Mesenchymal stem cell (in vitro differentiated cells and primary cell): ENCODE results near the gene ADAMTSL3.

Experiments
- DNase-seq: peaks from one replicate; pipeline ENCODE4 v3.0.0-alpha.2; 2013
- H2AFZ ChIP-seq: one replicate; pipeline ENCODE4 v1.6.1; 2013; ENCODE audit warnings: low read depth, mild to moderate bottlenecking, control low read depth, inconsistent platforms, low read length, moderate library complexity
- H2AK5ac ChIP-seq: 2 replicates; pipeline ENCODE4 v1.6.1; 2013; ENCODE audit warnings: low read length, moderate library complexity, mild to moderate bottlenecking, inconsistent platforms; ENCODE audit not compliant: severe bottlenecking
- H2BK120ac ChIP-seq: one replicate; pipeline ENCODE4 v1.6.1; 2013; ENCODE audit warnings: low read depth, mild to moderate bottlenecking, inconsistent platforms, low read length, moderate library complexity
- H2BK12ac ChIP-seq, 2 experiments: one replicate each; pipeline ENCODE4 v1.6.1; 2013; ENCODE audit warnings: inconsistent platforms in 2 of 2, low read length in 2 of 2, mild to moderate bottlenecking in 2 of 2, moderate library complexity in 2 of 2, control low read depth in 1 of 2
- H2BK15ac ChIP-seq: one replicate; pipeline ENCODE4 v1.6.1; 2013; ENCODE audit warnings: mild to moderate bottlenecking, low read depth, inconsistent platforms; ENCODE audit not compliant: poor library complexity, severe bottlenecking
- H2BK5ac ChIP-seq: 2 replicates; pipeline ENCODE4 v1.6.1; 2013; ENCODE audit warnings: low read depth, mild to moderate bottlenecking, low read length, control low read depth, inconsistent platforms; ENCODE audit not compliant: poor library complexity, severe bottlenecking
- H3K14ac ChIP-seq, 2 experiments: one replicate each; pipeline ENCODE4 v1.6.1; 2013; ENCODE audit warnings: inconsistent platforms in 2 of 2, low read length in 2 of 2, control low read depth in 1 of 2, mild to moderate bottlenecking in 1 of 2, moderate library complexity in 1 of 2
- H3K18ac ChIP-seq, 2 experiments: one replicate each; pipeline ENCODE4 v1.6.1; 2013; ENCODE audit warnings: inconsistent platforms in 2 of 2, low read length in 2 of 2, control low read depth in 1 of 2, low read depth in 1 of 2, mild to moderate bottlenecking in 1 of 2
- H3K23ac ChIP-seq, 2 experiments: one replicate each; pipeline ENCODE4 v1.6.1; 2013; ENCODE audit warnings: inconsistent platforms in 2 of 2, low read length in 2 of 2, mild to moderate bottlenecking in 2 of 2, moderate library complexity in 2 of 2, control low read depth in 1 of 2
- H3K27ac ChIP-seq: 2 replicates; pipeline ENCODE4 v1.5.1; 2013; ENCODE audit warnings: mild to moderate bottlenecking, moderate library complexity, low read length, control low read depth, inconsistent platforms; ENCODE audit not compliant: poor library complexity, severe bottlenecking
- H3K27me3 ChIP-seq, 2 experiments: 2 replicates each; pipeline versions ENCODE4 v1.6.1 to v1.7.0; 2013; ENCODE audit warnings: low read length in 2 of 2, mild to moderate bottlenecking in 2 of 2, moderate library complexity in 2 of 2, control low read depth in 1 of 2, inconsistent platforms in 1 of 2; ENCODE audit not compliant: control insufficient read depth in 1 of 2, insufficient read depth in 1 of 2
- H3K36me3 ChIP-seq, 2 experiments: 2 replicates each; pipeline versions ENCODE4 v1.6.1 to v1.7.0; 2013; ENCODE audit warnings: low read length in 2 of 2, control low read depth in 1 of 2, inconsistent platforms in 1 of 2, low read depth in 1 of 2, mild to moderate bottlenecking in 1 of 2; ENCODE audit not compliant: insufficient read depth in 2 of 2, control insufficient read depth in 1 of 2
- H3K4ac ChIP-seq, 2 experiments: one replicate each; pipeline ENCODE4 v1.6.1; 2013; ENCODE audit warnings: inconsistent platforms in 2 of 2, low read length in 2 of 2, mild to moderate bottlenecking in 2 of 2, moderate library complexity in 2 of 2, control low read depth in 1 of 2, low read depth in 1 of 2
- H3K4me1 ChIP-seq: 2 replicates; pipeline ENCODE4 v1.6.1; 2013; ENCODE audit warnings: low read depth, low read length, control low read depth; ENCODE audit not compliant: control insufficient read depth, insufficient read depth
- H3K4me2 ChIP-seq: 2 replicates; pipeline ENCODE4 v1.6.1; 2013; ENCODE audit warnings: low read length, mild to moderate bottlenecking, inconsistent platforms; ENCODE audit not compliant: poor library complexity, severe bottlenecking
- H3K4me3 ChIP-seq, 2 experiments: 2 replicates each; pipeline versions ENCODE4 v1.5.1 to v1.7.0; 2013; ENCODE audit warnings: low read length in 2 of 2, mild to moderate bottlenecking in 2 of 2, control low read depth in 1 of 2, low read depth in 1 of 2; ENCODE audit not compliant: insufficient read depth in 1 of 2
- H3K79me1 ChIP-seq: replicated peaks from 2 replicates; pipeline ENCODE4 v1.6.1; 2013; ENCODE audit warnings: mild to moderate bottlenecking, control low read depth, low read length, inconsistent platforms; ENCODE audit not compliant: poor library complexity, severe bottlenecking
- H3K9ac ChIP-seq: 2 replicates; pipeline ENCODE4 v1.7.0; 2013; ENCODE audit warnings: mild to moderate bottlenecking, low read length, moderate library complexity
- H3K9me3 ChIP-seq: 2 replicates; pipeline ENCODE4 v1.7.0; 2013; ENCODE audit warnings: mild to moderate bottlenecking, low read length; ENCODE audit not compliant: control insufficient read depth
- H4K8ac ChIP-seq: one replicate; pipeline ENCODE4 v1.6.1; 2013; ENCODE audit warnings: inconsistent platforms, mild to moderate bottlenecking, low read length, moderate library complexity
- H4K91ac ChIP-seq: one replicate; pipeline ENCODE4 v1.6.1; 2013; ENCODE audit warnings: mild to moderate bottlenecking, low read length, inconsistent platforms
- WGBS: methylation state at CpG from one replicate; pipeline ENCODE4 v1.1.7; 2013; ENCODE audit warnings: mixed read lengths; 5-methylcytosine and 5-hydroxymethylcytosine counted together

Gene ADAMTSL3

GRCh38 chr15:83943849-83944404 lies 290.0 kb downstream of the ADAMTSL3 start:
- H3K14ac ChIP-seq, result no peak overlapping the region
- 71% methylated on average over 2 of the region's 4 CpGs for WGBS
- H2BK120ac ChIP-seq, result no peak overlapping the region
- H3K4me1 ChIP-seq, result no peaks in the 10 kb centered on the region
- H3K4ac ChIP-seq, result no peak overlapping the region
- H2BK15ac ChIP-seq, result no peak overlapping the region
- H2AFZ ChIP-seq, result no peak overlapping the region
- no peak overlapping the region for H2BK5ac ChIP-seq
- H3K27ac ChIP-seq, result no peak overlapping the region
- no peak overlapping the region for H2AK5ac ChIP-seq
- H3K4me2 ChIP-seq, result no peak overlapping the region
- H3K36me3 ChIP-seq, result no peaks in the 10 kb centered on the region
- no peak for DNase-seq
- no peak overlapping the region for H3K9ac ChIP-seq
- no peaks in the 10 kb centered on the region for H3K9me3 ChIP-seq
- no peak overlapping the region for H3K4me3 ChIP-seq
- H4K91ac ChIP-seq, result no peak overlapping the region
- no peak overlapping the region for H3K18ac ChIP-seq
- no peak overlapping the region for H3K23ac ChIP-seq
- H3K79me1 ChIP-seq, result no peaks in the 10 kb centered on the region
- H3K27me3 ChIP-seq, result no peaks in the 10 kb centered on the region
- H2BK12ac ChIP-seq, result no peak overlapping the region
- no peak overlapping the region for H4K8ac ChIP-seq

- no peak overlapping the region for H3K4me2 ChIP-seq
- no peaks in the 10 kb centered on the region for H3K36me3 ChIP-seq
- H3K4me3 ChIP-seq, result no peak overlapping the region
- no peaks in the 10 kb centered on the region for H3K4me1 ChIP-seq
- no peak overlapping the region for H2BK15ac ChIP-seq
- no peak overlapping the region for H2BK120ac ChIP-seq
- H3K79me1 ChIP-seq, result no peaks in the 10 kb centered on the region
- no peak overlapping the region for H3K23ac ChIP-seq
- no peak overlapping the region for H2AK5ac ChIP-seq
- H4K91ac ChIP-seq, result no peak overlapping the region
- H3K27ac ChIP-seq, result no peak overlapping the region
- H2BK12ac ChIP-seq, result no peak overlapping the region
- H2AFZ ChIP-seq, result no peak overlapping the region
- whole genome bisulfite sequencing, result 65% methylated on average over 4 of the region's 4 CpGs
- no peak overlapping the region for H2BK5ac ChIP-seq
- DNase-seq, result no peak
- H3K27me3 ChIP-seq, result no peaks in the 10 kb centered on the region
- H4K8ac ChIP-seq, result no peak overlapping the region
- no peak overlapping the region for H3K18ac ChIP-seq
- no peak overlapping the region for H3K9ac ChIP-seq
- no peak overlapping the region for H3K14ac ChIP-seq
- H3K4ac ChIP-seq, result no peak overlapping the region
- no peaks in the 10 kb centered on the region for H3K9me3 ChIP-seq
Measured at GRCh38 chr15:83947156-83947555, 293.2 kb downstream of the ADAMTSL3 start.

- Histone ChIP-seq H3K9ac (no peak overlapping the region), H3K9me3 (peaks cover 4% of the 10 kb centered on the region), H3K4me3 (no peak overlapping the region), H3K36me3 (no peaks in the 10 kb centered on the region), H3K23ac (no peak overlapping the region), H2AK5ac (no peak overlapping the region), H3K27me3 (no peaks in the 10 kb centered on the region), H3K79me1 (no peaks in the 10 kb centered on the region), H2AFZ (no peak overlapping the region), H3K4me2 (no peak overlapping the region), H2BK120ac (no peak overlapping the region), H3K18ac (no peak overlapping the region), H4K8ac (no peak overlapping the region), H2BK15ac (no peak overlapping the region), H3K14ac (no peak overlapping the region), H2BK5ac (no peak overlapping the region), H4K91ac (no peak overlapping the region), H3K4me1 (no peaks in the 10 kb centered on the region), H3K4ac (no peak overlapping the region), H3K27ac (no peak overlapping the region), H2BK12ac (no peak overlapping the region)
- no peak for DNase-seq
Measured at GRCh38 chr15:83954506-83954905, 300.6 kb downstream of the ADAMTSL3 start.

GRCh38 chr15:83955806-83956265 lies 301.9 kb downstream of the ADAMTSL3 start:
- no peak overlapping the region for H3K4me3 ChIP-seq
- 68% methylated on average over 1 of the region's 1 CpG for WGBS
- peaks cover 4% of the 10 kb centered on the region for H3K9me3 ChIP-seq
- no peak for DNase-seq
- H2BK5ac ChIP-seq, result no peak overlapping the region
- no peak overlapping the region for H3K9ac ChIP-seq
- no peak overlapping the region for H3K23ac ChIP-seq
- H3K4ac ChIP-seq, result no peak overlapping the region
- no peak overlapping the region for H3K14ac ChIP-seq
- H4K91ac ChIP-seq, result no peak overlapping the region
- no peak overlapping the region for H2BK15ac ChIP-seq
- H3K36me3 ChIP-seq, result no peaks in the 10 kb centered on the region
- no peaks in the 10 kb centered on the region for H3K27me3 ChIP-seq
- H4K8ac ChIP-seq, result no peak overlapping the region
- H3K4me1 ChIP-seq, result no peaks in the 10 kb centered on the region
- H2BK120ac ChIP-seq, result no peak overlapping the region
- no peaks in the 10 kb centered on the region for H3K79me1 ChIP-seq
- H2AFZ ChIP-seq, result no peak overlapping the region
- no peak overlapping the region for H2BK12ac ChIP-seq
- H3K18ac ChIP-seq, result no peak overlapping the region
- no peak overlapping the region for H3K4me2 ChIP-seq
- H3K27ac ChIP-seq, result no peak overlapping the region
- no peak overlapping the region for H2AK5ac ChIP-seq
